ENCODE measurements around the gene ZNF496. TPM values are rescaled to one million over a fixed set of nuclear protein-coding genes. Genes with fewer than 3 reads are reported as not detected.

Gene ZNF496
- total RNA-seq, 1 donor from 2014 or later: 21.2 TPM

DNA sequence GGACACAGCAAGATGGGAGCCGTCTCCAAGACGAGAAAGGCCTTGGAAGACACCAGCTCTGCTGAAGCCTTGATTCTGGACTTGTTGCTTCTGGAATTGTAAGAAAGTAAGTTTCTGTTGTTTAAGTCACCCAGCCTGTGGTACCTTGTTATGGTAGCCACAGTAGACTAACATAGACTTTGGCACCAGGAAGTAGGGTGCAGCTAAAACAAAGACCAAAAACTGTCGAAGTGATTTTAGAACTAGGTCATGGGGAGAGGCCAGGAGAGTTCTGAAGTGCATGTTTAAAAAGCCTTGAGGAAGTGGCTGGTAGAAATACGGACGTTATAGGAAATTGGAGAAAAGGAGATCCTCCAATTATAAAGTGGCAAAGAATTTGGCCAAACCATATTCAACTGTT is 28.5 kb downstream of the ZNF496 start:
- no peaks in the 10 kb centered on the region for H3K27me3 Mint-ChIP-seq
- CTCF ChIA-PET: no interaction called here
- no peak overlapping the region for H3K4me3 Mint-ChIP-seq
- H3K9me3 Mint-ChIP-seq: no peaks in the 10 kb centered on the region
- POLR2A ChIA-PET: no interaction called here
- H3K36me3 Mint-ChIP-seq (ENCODE audit: low read depth): peaks cover 56% of the 10 kb centered on the region
- no peaks in the 10 kb centered on the region for H3K4me1 Mint-ChIP-seq
- intact Hi-C loops (cut with micrococcal nuclease): no loop called here
- ATAC-seq (ENCODE audit: low read depth) (no peak), DNase-seq (no peak)
- no peak overlapping the region for H3K27ac Mint-ChIP-seq
- TF ChIP-seq, protein P1, sequence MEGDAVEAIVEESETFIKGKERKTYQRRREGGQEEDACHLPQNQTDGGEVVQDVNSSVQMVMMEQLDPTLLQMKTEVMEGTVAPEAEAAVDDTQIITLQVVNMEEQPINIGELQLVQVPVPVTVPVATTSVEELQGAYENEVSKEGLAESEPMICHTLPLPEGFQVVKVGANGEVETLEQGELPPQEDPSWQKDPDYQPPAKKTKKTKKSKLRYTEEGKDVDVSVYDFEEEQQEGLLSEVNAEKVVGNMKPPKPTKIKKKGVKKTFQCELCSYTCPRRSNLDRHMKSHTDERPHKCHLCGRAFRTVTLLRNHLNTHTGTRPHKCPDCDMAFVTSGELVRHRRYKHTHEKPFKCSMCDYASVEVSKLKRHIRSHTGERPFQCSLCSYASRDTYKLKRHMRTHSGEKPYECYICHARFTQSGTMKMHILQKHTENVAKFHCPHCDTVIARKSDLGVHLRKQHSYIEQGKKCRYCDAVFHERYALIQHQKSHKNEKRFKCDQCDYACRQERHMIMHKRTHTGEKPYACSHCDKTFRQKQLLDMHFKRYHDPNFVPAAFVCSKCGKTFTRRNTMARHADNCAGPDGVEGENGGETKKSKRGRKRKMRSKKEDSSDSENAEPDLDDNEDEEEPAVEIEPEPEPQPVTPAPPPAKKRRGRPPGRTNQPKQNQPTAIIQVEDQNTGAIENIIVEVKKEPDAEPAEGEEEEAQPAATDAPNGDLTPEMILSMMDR (IDR thresholded peaks at IDR 0.05): no peak

DNA sequence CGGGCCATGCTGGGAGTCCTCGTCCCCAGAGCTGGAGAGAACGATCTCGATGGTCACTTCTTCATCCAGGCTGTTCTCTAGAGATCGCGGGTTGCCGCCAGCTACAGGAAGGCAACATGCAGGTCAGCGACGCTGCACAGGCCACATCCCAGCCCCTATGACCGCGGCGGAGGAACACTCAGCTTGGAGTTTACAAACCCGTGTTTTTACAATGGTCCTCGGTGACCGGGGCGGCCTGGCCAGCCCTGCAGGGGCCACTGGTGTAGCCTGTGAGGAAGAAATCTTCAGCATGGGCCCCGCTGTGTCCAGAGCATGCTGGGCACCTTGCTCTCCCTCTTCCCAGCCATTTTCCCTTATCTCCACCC is 30.5 kb downstream of the ZNF496 start:
- ChIA-PET CTCF (no interaction called here), POLR2A (no interaction called here)
- Mint-ChIP-seq H3K4me1 (no peaks in the 10 kb centered on the region), H3K9me3 (no peaks in the 10 kb centered on the region), H3K4me3 (no peak overlapping the region), H3K36me3 (ENCODE audit: low read depth) (peaks cover 43% of the 10 kb centered on the region), H3K27ac (no peak overlapping the region), H3K27me3 (no peaks in the 10 kb centered on the region)
- no peak for DNase-seq
- intact Hi-C loops (cut with micrococcal nuclease): no loop called here
- no peak for ATAC-seq (ENCODE audit: low read depth)
- TF ChIP-seq, protein P1 (IDR thresholded peaks at IDR 0.05): no peak

DNA sequence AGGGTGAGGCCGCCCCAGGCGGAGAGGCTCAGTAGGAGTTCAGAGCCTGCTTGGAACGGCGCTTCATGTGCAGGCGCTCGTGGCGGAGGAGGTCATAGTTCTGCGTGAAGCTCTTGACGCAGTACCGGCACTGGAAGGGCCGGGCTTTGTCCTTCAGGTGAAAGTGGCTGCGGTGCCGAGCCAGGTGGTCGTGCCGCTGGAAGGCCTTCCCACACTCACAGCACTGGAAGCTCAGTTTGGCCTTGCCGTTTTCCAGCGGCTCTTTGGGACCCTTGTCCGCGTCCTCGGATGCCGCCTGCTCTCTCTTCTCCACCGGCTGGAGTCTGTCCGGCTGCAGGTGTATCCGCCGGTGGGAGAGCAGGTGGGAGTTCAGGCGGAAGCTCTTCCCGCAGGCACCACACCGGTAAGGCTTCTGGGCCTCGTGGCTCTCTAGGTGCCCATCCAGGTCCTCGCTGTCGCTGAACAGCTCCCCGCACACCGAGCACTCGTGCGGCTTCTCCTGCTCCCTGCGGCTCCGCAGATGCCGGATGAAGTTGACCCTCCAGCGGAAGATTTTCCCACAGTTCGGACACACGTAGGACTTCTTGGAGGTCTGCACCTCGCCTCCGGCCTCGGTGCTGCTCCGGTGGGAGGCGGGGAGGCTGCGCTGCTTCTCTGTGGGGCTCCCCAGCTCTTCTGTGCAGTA is 31.0 kb downstream of the ZNF496 start:
- TF ChIP-seq, protein P1 (IDR thresholded peaks at IDR 0.05): no peak
- CTCF ChIA-PET: no interaction called here

DNA sequence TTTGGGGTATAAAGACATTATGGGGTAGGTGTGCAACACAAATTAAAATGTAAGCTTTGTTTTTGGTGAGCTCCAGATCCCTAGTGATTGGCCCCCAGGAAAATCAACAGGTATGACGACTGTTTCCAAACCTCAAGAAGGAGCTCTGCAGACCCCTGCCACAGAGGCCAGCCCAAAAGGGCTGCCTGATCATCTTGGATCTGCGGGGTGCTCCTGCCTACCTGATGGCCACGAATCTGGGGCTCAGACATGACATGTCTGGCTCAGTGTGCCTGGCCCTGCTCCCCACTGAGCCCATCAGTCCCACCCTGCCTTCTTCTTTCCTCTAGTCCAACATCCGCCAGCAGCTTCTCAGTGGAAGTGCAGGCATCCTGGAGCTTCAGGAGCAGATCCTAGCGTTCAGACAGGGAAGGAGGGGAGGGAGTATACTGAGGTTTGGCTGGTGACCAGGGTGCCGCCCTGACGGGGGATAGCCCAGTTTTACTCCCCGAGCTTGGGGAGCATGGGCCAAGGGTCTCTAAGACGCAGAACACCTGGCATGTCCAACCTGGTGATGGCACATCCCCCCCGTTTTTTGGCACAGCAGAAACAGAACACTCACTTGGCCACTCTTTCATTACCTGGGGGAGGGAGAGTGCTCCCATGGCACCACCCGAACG is 31.8 kb downstream of the ZNF496 start:
- H3K9me3 Mint-ChIP-seq: no peaks in the 10 kb centered on the region
- TF ChIP-seq, protein P1 (IDR thresholded peaks at IDR 0.05): no peak
- intact Hi-C loops (cut with micrococcal nuclease): no loop called here
- H3K27ac Mint-ChIP-seq: no peak overlapping the region
- ChIA-PET POLR2A (no interaction called here), CTCF (no interaction called here)
- no peaks in the 10 kb centered on the region for H3K27me3 Mint-ChIP-seq
- ATAC-seq (ENCODE audit: low read depth) (no peak), DNase-seq (no peak)
- H3K4me3 Mint-ChIP-seq: no peak overlapping the region
- H3K36me3 Mint-ChIP-seq (ENCODE audit: low read depth): peaks cover 41% of the 10 kb centered on the region
- H3K4me1 Mint-ChIP-seq: no peaks in the 10 kb centered on the region

More for the DNA sequence above, 31.0 kb downstream of the ZNF496 start:
- intact Hi-C loops (cut with micrococcal nuclease): no loop called here
- Mint-ChIP-seq H3K4me1 (no peaks in the 10 kb centered on the region), H3K4me3 (no peak overlapping the region), H3K27ac (no peak overlapping the region), H3K9me3 (no peaks in the 10 kb centered on the region), H3K36me3 (ENCODE audit: low read depth) (peaks cover 43% of the 10 kb centered on the region), H3K27me3 (no peaks in the 10 kb centered on the region)
- DNase-seq (no peak), ATAC-seq (ENCODE audit: low read depth) (no peak)
- POLR2A ChIA-PET: no interaction called here

DNA sequence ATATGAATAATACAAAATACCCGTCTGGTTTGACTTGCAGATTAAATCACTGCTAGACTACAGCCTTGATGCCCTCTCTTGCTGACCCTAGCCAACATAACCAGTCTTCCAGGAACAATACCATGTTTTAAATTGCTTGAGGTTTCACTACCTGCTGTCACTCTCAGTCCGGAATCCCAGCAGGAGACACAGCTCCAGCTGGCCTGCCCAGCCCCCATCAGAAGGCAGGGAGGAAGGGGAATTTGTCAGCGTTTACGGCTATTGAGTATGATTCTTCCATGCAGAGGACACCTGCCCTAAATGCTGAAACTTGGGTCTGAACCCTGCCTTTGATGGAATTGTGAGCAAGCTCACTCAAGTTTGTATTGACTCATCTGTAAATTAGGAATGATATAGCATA is 33.0 kb downstream of the ZNF496 start:
- DNase-seq: no peak
- CTCF ChIA-PET: no interaction called here

More for the DNA sequence above, 33.0 kb downstream of the ZNF496 start:
- no peak for ATAC-seq (ENCODE audit: low read depth)
- intact Hi-C loops (cut with micrococcal nuclease): no loop called here
- Mint-ChIP-seq H3K9me3 (no peaks in the 10 kb centered on the region), H3K27me3 (no peaks in the 10 kb centered on the region), H3K27ac (no peak overlapping the region), H3K4me3 (no peak overlapping the region), H3K36me3 (ENCODE audit: low read depth) (peaks cover 33% of the 10 kb centered on the region), H3K4me1 (no peaks in the 10 kb centered on the region)
- POLR2A ChIA-PET: no interaction called here
- TF ChIP-seq, protein P1 (IDR thresholded peaks at IDR 0.05): no peak

Measured in activated B cell treated with CpG ODN at 0.5 μM for 24 hours (primary cell).